Measurements from ENCODE around the gene PRPF40B.

DNA sequence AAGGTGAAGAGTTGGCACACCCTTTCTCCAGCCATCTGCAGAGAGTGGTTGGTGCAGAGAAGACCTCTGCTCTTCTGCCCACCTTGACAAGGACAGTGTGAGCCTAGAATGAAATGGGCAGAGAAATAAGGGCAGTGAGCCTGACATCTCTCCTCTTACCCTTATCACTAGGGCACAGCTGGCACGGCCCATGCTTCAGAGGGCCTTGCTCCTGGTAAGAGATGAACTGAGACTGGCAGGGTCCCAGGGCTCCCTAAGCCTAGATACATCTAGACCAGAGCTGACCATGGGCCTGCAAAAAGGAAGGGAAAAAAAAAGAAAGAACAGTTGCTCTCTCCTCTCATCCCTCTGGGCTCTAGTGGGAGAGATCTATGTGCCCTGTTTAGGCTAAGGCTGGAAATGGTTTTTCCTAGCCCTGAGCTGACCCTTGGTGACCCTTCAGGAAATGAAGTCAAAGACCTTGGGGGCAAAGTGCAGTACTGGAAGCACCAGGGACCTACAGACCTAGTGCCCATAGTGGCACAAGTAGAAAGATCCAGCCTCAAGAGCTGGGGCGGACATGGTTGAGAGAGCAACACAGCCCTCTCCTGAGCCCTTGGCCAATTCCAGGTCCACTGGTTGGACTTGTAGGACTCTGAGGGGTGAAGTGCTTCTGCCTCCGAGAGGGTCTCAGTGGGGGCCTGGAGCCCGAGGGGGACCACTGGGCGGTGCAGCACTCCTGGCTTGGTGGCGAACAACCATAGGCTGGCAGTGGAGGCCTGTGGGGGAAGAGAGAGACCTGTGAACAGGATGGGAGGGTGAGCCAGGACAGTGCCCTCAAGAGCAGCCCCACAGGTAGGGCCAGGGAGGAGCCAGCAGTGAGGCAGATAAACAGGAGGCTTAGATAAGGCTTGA lies 22.0 kb downstream of the PRPF40B start:
- no peak for TF ChIP-seq POLR2A (IDR thresholded peaks at IDR 0.05)
- TF ChIP-seq, protein P1, sequence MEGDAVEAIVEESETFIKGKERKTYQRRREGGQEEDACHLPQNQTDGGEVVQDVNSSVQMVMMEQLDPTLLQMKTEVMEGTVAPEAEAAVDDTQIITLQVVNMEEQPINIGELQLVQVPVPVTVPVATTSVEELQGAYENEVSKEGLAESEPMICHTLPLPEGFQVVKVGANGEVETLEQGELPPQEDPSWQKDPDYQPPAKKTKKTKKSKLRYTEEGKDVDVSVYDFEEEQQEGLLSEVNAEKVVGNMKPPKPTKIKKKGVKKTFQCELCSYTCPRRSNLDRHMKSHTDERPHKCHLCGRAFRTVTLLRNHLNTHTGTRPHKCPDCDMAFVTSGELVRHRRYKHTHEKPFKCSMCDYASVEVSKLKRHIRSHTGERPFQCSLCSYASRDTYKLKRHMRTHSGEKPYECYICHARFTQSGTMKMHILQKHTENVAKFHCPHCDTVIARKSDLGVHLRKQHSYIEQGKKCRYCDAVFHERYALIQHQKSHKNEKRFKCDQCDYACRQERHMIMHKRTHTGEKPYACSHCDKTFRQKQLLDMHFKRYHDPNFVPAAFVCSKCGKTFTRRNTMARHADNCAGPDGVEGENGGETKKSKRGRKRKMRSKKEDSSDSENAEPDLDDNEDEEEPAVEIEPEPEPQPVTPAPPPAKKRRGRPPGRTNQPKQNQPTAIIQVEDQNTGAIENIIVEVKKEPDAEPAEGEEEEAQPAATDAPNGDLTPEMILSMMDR (IDR thresholded peaks at IDR 0.05) = no peak

Data from adrenal gland (tissue), 5 donors.